Eye (tissue), 1 donor: ENCODE data around the gene STAP2.

Experiments used
- DNase-seq: peaks from one replicate; pipeline ENCODE4 v3.0.0-alpha.2; 2015

Gene STAP2, protein sequence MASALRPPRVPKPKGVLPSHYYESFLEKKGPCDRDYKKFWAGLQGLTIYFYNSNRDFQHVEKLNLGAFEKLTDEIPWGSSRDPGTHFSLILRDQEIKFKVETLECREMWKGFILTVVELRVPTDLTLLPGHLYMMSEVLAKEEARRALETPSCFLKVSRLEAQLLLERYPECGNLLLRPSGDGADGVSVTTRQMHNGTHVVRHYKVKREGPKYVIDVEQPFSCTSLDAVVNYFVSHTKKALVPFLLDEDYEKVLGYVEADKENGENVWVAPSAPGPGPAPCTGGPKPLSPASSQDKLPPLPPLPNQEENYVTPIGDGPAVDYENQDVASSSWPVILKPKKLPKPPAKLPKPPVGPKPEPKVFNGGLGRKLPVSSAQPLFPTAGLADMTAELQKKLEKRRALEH

DNA sequence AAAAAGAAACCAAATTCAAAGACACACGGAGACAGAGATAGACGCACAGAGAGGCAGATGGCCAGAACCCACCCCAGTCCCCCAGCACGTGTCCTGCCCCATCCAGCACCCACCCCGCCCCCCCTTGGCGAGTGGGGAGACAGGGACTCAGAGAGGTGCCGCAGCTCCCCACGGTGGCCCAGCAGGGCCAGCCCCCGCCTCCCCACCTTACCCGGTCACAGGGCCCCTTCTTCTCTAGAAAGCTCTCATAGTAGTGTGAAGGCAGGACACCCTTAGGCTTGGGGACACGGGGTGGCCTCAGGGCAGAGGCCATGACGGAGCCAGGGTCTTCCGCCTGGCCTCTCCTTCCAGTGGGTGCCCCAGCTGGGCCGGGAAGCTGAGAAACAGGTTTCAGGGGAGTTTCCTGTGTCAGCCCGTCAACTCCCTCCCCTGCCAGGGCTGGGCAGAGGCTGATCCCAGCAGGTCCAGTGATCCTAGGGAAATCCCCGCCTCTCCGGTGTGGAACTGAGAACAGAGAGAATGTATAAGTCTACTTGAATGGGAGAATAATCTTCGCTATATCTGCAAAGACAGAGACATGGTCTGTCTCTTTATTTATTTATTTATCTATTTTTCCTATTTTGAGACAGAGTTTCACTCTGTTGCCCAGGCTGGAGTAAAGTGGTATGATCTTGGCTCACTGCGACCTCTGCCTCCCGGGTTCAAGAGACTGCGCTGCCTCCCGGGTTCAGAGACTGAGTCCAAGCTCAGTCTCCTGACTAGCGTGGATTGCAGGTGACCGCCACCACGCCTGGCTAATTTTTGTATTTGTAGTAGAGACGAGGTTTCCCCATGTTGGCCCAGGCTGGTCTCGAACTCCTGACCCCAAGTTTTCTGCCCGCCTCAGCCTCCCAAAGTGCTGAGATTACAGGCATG is at the start of gene STAP2:
STAP2 (minus strand) TSS at position 387 of the 915 bp plus-strand sequence; CDS start at position 313, 74 bp downstream.
- no peak for DNase-seq

DNA sequence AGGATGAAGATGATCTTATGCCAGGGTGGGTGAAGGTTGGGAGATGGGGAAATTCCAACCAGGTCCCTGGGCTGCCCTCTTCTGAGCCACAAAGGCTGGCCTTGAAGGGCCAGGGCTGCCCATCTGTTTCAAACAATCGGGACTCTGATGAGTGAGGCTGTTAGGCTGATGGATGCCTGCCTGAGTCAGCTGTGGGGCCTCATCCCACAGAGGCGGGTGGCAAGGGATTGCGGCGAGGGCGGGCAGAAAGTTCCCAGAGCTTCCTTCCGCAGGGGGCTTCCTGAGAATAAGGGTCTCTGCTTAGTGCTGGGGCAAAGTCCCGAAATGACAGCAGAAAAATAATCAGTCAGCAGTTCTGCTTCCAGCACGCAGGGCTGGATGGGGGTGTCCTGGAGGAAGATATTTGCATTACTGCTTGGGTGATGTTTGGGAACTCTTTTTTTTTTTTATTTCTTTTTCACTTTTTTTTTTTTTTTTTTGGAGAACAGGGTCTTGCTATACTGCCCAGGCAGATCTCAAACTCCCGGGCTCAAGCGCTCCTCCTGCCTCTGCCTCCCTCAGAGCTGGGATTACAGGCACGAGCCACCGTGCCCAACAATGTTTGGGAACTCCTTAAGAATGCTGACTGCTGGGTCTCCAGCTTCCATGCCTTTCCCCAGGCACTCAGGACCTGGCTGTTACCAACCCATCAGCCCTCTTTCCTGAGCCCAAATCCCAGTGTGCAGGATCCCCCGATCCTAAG is 47.6 kb upstream of the STAP2 start:
- no peak for DNase-seq

DNA sequence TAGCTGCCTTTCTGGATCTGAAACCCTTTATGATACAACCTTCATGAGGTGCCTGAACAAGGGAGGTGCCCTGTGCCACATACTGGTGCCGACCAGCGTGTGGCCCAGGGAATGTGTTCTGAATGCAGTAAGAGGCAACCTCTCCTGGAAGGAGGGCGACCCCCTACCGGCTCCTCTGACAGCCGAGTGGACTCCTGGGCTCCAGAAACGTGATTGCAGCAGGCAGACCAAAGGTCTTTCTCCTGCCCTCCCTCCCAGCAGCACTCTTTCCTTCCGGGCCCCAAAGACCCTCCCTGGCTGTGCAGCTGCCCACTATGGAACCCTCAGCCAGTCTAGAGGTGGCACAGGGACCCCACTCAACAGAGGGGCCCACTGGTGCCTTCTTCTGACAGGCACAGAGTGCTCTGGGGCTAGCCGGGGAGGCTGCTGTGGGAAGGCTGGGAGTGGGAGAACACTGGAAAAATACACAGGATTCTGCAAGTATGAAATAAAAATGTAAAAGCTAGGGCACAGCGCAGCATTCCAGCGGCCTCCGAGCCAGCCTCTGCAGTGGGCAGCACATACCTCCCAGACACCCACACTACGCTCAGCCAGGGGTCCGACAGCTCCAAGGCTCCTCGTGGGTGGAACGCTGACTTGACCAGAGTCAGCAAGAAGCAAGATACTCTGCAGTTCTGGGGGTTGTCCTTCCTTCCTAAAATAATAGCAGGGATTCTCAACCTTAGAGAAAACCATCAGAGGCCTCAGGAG is 46.8 kb upstream of the STAP2 start:
- no peak for DNase-seq

DNA sequence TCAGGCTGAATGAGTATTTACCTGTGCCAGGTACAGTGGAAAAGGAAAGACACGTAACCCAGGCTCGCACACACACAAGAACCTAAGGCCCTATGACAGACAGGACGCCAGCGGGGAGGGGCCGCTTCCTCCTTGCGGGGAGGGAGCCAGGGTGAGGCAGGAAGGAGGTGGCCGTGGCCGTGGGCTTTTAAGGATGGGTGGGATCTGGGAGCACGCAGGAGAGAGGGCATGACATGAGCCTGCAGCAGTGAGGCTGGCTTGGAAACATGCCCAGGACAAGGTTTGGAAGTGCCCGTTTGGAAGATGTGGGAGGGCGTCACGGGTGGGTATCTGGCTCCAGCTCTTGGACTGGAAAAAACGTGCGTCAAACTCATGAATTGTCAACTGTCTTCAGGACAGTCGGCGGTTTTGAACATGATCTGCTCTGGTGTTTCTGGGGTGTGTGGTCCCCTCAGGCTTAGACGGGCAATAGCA is 41.7 kb upstream of the STAP2 start:
- peak; percentile 31 for DNase-seq

DNA sequence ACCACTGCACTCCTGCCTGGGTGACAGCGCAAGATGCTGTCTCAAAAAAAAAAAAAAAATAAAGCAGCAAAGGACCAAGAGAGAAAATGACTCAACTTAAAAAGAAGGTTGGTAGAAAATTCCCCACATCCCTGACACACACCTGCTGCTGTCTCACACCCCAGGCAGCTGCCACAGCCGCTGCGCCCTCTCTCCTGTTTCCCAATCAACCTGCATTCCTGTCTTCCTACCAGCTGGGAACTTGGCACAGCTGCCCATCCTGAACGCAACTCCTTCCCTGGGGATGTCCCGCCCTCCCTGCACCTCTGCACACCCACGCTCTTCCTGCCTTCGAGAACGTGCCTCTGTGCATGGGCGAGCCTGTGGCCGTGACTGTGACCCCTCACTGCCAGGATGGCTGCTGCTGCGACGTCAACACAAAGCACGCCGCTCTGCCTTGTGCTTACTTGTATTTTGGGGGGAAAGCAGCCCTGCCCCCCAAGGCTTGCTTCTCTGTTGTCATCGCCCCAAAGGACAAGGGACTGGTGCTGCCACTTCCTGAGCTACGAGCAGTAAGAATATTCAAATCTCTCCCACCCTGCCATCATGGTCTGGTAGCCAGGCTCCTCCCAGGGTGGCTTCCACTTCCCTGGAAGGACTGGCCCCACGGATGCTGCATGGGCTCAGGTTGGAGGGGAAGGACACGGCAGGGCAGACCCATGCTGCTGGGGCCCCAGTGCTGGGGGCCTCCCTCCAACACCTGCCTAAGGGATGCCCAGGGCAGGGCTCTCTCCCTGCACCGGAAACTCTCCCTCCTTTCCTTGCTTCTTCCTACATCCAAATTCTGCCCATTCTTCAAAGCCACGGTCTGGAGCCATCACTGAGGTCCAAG is 41.0 kb upstream of the STAP2 start:
- peak; percentile 26 for DNase-seq

DNA sequence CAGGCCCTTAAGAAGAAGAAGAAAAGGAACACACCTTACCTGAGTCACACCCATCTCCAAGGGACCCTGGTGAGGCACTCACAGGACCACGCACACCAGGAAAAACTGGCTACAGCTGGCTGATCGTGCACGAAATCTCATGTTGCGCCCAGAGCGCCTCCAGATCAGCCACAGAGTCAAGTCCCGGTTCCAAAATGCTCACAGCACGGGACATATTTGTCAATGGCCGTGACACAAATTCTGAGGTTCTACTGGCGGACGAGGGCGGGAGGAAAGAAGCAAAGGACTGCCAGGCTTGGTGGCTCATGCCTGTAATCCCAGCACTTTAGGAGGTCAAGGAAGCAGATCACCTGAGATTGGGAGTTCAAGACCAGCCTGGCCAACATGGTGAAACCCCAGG is 40.3 kb upstream of the STAP2 start:
- no peak for DNase-seq

DNA sequence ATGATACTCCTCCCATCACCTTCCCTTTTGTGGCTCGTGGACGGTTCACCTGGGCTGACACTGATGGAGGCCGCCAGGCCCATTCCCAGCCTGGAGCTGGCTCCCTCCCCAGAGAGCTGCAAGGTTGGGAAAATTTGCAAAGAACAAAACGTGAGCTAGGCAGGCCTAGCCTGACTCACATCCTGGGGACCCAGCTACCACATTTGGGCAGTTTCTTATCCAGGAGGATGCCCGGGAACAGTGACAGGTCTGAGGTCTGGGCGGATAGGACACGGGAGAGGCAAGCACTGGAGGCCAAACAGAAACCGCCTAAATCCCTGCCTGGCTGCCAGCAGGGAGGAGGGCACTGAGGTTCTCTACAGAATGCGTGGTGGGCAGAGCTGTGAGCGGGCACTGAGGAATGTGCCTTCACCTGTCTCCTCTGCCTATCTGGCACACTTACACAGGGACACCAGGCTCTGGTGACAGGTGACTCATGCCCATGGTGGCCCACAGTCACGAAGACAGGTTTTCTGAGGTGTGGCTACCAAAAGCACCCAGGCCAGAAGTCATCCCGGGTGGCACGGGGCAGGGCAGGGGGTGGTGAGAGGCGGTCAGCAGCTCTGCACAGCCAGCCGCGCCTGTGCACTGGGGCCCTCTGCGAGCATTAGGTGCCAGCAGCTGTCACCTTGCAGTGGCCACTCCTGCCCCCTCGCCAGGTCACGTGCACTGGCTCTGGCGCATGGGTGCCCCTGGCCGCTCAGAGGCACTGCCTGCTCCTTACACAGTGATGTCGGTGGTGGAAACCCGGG is 38.6 kb upstream of the STAP2 start:
- no peak for DNase-seq

DNA sequence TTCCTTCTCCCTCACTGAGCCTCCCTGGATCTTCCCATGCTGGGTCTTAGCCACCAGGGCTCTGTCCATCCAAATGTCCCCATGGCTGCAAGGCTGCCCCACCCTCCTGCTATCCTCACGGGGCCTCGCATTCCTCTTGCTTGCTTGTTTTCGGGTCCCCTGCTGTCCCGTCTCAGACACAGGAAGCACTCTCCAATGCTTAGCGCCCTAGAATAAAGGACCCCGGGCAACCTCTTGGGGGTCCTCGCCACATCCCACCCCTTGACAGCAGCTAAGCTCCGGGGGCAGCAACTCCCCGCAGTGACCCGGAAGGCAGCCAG is 38.0 kb upstream of the STAP2 start:
- peak; percentile 1 for DNase-seq

DNA sequence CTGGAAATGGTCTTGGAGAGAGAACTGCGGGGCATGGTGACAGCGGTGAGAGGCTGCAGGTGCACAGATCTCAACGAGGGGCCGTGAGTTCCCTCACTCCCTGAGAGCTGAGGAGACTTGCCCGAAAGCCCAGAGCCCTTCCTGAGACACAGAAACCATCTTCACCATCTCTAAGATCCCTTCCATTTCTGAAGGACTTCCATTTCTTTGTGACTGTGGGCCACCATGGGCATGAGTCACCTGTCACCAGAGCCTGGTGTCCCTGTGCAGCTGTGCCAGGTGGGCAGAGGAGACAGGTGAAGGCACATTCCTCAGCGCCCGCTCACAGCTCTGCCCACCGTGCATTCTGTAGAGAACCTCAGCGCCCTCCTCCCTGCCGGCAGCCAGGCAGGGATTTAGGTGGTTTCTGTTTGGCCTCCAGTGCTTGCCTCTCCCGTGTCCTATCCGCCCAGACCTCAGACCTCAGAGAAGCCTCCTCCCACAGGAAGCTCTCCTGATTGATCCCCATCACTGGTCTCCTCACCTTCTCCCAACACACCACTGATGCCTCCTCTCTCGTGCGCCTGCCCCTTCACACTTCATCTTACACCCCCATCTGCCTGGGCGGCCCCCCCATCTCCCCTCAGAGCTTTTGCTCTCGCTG is 37.5 kb upstream of the STAP2 start:
- DNase-seq, result no peak

DNA sequence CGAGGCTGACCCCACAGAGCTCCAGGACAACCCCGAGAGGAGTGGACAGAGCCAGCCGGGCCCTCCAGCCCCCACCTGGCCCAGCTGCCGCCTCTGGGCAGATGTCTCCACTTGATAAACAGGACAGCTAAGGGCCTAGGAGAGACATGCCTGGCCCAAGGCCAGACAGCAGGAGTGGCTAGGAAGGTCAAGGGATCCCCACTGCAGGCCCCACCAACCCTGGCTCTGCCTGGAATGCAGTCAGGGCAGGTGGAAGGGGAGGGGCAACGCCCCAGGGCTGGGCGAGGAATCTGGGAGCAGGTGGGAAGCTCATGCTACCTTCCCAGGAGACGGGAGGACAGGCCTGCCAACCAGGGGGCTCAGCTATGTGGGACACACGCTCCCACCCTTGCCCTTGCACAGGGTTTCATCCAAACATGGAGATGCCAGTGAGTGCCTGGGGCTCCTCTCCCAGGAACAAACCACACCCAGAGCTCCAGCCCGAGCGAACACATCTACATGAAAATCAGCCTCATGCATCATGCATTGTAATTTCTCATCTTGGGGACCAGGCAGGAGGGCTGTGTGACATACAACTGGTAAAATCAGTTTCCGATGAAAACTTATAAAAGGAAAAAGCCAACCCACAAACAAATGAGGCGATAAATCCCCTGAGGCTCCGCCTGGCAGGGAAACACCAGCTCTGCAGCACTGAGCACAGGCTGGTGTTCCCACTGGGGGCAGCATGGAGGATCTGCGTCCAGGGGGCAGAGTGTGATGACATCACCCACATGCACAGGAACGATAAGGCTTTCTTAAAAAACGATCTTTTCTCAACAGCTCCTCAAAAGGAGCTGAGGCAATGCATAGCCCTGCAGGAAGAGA is 36.8 kb upstream of the STAP2 start:
- DNase-seq, result peak; percentile 80

DNA sequence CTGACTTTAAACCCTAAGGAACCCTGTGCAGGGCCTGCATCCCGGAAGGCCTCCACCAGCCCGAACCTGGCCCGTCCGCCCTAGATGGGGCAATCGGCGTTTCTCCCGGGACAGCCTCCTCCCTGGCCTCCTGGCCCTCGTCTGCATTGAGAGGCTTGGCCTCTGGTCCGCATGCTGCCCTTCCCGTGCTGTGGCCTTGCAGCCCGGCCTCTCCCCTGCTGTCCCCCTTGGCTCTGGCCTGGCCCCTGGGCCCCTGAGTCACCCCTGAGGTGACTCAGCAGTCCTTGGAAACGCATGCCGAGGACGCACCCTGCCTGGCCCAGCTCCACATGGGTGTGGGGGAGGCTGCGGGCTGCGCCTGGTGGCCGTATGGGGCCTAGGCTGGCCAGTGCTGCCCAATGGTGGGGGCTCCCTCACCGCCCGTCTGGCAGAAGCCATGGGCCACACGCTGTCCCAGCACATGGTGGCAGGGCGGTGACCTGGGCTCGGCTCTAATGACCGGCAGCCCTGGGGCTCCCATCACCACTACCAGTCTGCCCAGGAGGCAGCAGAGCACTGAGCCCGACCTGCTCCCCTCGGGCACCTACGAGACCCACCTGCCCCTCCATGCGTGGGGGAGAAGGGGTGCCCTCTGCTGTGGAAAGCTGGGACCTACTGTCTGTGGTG is 36.0 kb upstream of the STAP2 start:
- peak; percentile 21 for DNase-seq

DNA sequence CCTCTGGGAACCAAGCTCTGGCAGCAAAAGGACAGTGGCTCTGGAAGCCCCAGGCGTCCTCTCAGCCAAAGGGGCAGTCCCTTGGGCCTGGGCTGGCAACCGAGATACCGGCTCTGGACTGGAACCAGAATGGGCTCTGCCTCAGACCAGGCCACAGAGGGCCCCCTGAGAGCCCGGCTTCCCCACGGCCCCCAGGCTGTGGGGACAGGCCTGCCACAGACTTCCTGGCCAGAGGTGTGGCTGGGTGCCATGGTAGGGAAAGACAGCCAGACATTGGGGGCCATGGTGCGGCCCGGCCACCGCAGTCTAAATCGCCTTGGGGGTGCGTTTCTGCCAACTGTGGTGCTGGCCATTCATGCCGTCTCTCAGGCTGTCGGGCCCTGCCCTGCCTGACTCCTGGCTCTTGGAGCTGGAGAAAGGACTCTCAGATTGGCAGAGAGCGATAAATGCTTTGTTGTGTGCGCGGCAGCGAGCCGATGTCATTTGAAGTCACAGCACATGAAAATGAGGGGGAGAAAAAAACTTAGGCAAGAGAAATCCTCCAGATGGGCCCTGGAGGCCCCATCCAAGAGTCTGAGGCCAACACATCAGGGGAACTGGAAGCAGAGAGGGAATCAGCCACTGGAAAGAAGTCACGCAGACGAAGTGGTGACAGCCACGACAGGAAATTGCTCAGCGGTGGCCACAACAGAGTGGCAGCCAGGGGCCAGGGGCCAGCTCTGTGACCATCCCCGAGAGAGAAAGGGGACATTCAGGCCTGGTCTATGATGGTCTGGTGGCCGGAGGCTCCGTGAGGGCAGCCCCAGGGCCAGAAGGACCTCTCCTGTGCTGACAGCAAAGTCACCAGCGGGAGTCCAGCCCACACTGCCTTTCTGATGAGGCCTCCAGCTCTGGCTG is 35.2 kb upstream of the STAP2 start:
- peak; percentile 44 for DNase-seq

DNA sequence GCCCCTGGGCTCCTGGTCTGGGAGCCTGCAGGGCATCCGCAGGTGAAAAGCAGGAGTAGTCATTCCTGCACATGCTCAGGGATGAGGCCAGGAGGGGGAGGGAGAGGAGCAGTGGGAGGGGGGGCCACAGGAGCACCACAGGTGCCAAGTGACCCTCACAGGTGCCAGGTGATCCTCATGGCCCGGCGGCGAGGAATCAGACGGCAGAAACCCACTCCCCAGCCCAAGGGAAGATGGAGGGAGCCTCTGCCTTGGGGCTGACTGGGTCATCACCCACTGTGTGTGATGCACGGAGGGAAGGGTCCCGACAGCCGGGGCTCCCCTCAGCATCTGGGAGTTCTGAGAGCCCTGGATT is 34.4 kb upstream of the STAP2 start:
- no peak for DNase-seq

DNA sequence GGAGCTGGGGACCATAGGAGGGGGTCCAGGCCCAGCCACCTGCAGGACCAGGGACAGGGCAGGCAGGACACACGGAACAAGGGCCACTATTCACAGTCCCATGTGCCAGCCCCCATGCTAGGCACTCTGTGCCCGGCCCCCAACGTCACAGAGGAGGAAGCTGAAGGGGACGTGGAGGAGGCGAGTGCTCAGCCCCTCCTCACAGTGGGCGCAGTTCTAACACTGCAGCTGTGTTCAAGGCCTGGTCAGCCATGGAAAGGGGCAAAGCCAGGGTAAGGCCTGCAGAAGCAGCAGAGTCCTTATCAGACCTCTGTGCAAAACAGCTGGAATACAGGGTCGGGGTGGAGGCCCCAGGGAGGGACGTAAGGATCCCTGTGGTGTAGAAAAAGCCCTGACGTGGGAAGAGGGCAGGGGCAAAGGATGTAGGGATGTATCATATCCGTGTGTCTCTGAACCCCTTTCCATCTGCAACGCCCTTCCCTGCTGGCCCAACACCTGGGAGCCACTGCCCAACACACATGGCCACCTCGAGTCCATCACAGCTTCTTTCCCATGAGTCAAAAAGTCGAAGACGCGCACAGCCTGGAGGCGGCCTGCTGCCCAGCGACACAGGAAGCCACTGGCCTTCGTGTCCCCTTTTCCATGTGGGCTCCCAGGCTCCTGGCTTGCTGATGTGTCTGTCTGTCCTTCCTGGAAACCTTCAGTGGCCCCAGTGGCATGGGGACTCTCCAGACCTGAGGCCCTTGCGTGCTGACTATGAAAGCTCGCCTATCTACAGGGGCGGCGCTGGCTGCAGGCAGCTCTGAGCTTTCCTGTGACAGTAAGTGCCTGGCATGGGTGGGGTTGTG is 33.8 kb upstream of the STAP2 start:
- no peak for DNase-seq

DNA sequence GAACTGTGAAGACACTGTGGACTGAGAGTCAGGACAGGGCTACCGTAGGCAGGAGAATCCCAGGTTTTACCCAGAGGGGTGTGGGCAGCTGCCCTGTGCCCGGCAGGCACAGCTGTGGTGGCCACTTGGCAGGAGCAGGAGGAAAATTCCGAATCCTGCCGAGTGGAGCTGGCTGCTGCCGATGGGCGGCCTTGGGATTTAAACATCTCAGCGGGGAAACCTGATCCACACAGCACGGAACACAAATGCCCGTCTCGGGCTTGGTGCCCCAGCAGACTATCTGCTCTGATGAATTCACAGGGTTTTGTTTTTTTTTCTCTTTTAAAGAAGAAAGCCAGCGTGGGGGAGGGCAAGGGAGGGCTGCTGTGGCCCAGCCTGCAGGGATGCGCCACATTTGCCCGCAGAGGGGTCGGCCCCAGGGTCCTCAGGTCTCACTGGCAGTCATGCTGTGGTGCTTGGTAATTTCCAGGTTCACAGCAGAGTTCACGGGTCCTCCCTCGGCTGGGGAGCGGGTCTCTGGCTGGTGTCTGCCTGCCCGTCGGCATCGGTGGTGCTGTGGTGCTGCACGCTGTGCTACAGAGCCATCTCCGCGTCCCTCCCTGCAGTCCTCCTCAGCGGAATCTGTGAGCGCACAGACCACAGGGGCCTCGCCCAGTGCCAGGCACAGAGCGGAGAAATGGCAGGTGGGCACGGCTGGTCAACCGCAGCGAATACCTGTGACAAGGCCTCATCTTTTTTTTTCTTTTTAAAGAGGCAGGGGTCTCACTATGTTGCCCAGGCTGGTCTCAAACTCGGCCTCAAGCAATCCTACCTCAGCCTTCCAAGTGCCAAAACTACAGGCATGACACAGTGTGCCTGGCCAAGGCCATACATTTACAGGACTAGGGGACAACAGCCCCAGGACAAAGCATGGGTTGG is 32.9 kb upstream of the STAP2 start:
- peak; percentile 15 for DNase-seq
